GM19035 (cell line): Measurements from ENCODE around the gene TAF3.
"Not testable (repeated sequence)": the region's sequence is repeated elsewhere in the genome, so short reads cannot be mapped to it uniquely, and the experiment has no call there.

Source experiments
- ATAC-seq: cut with Tn5 transposase; IDR thresholded peaks from one replicate; pipeline ENCODE4 v1.9.1; 2021; ENCODE audit not compliant: unreplicated experiment

Gene TAF3

GRCh38 chr10:7818295-7819120, at the start of gene TAF3:
Gene TAF3 (plus strand): TSS chr10:7818505. CDS start chr10:7818710, 205 bp downstream.
- peak; percentile 87 for ATAC-seq

GRCh38 chr10:7773845-7774801, 44.2 kb upstream of the TAF3 start:
- no peak for ATAC-seq

GRCh38 chr10:7776777-7777176, 41.5 kb upstream of the TAF3 start:
- ATAC-seq, result no peak

GRCh38 chr10:7782194-7782593, 36.1 kb upstream of the TAF3 start:
- not testable (repeated sequence) for ATAC-seq

GRCh38 chr10:7786430-7786829, 31.9 kb upstream of the TAF3 start:
- no peak for ATAC-seq

- ATAC-seq, result peak; percentile 14
Observed at GRCh38 chr10:7787150-7787856, 31.0 kb upstream of the TAF3 start.

GRCh38 chr10:7787857-7788638, 30.3 kb upstream of the TAF3 start, which contains the start of the genes ATP5F1C and KIN:
Gene ATP5F1C (plus strand): TSS chr10:7788177. CDS start chr10:7788208, 31 bp downstream.
Gene KIN (minus strand): TSS chr10:7787993. CDS start chr10:7787933, 60 bp downstream.
- peak; percentile 90 for ATAC-seq

GRCh38 chr10:7788639-7789286, 29.5 kb upstream of the TAF3 start:
- ATAC-seq, result peak; percentile 17

GRCh38 chr10:7789390-7789789, 28.9 kb upstream of the TAF3 start:
- ATAC-seq, result no peak

GRCh38 chr10:7792541-7792940, 25.8 kb upstream of the TAF3 start:
- no peak for ATAC-seq

- no peak for ATAC-seq
Observed at GRCh38 chr10:7794251-7795026, 23.9 kb upstream of the TAF3 start.

GRCh38 chr10:7795605-7796004, 22.7 kb upstream of the TAF3 start:
- ATAC-seq, result no peak

GRCh38 chr10:7797582-7797981, 20.7 kb upstream of the TAF3 start:
- no peak for ATAC-seq

- no peak for ATAC-seq
Observed at GRCh38 chr10:7802606-7803005, 15.7 kb upstream of the TAF3 start.

- no peak for ATAC-seq
Observed at GRCh38 chr10:7804216-7804615, 14.1 kb upstream of the TAF3 start.

GRCh38 chr10:7804741-7805140, 13.6 kb upstream of the TAF3 start:
- ATAC-seq, result no peak

- no peak for ATAC-seq
Observed at GRCh38 chr10:7808686-7809267, 9.5 kb upstream of the TAF3 start.

- no peak for ATAC-seq
Observed at GRCh38 chr10:7810443-7810842, 7.9 kb upstream of the TAF3 start.

GRCh38 chr10:7811000-7811399, 7.3 kb upstream of the TAF3 start:
- ATAC-seq, result no peak
